Posterior cingulate gyrus (tissue), 11 donors: ENCODE results near the gene ALKBH4.
A peak's percentile ranks its signal among the peaks of the same experiment; 100 is the strongest.
"Not testable (repeated sequence)": the region's sequence is repeated elsewhere in the genome, so short reads cannot be mapped to it uniquely, and the experiment has no call there.

Source experiments
- DNase-seq, 10 donors: peaks; one replicate each; pipeline versions ENCODE4 v3.0.0 to v3.0.0-alpha.2; 2020 to 2021; ENCODE audit warnings: mixed read lengths in 3 of 10
- intact Hi-C: fragments of 100-400 bp; cut with DNase I; formaldehyde crosslinking; loops from one replicate; pipeline ENCODE4 v1.15.1; 2023

ALKBH4 gene

DNA sequence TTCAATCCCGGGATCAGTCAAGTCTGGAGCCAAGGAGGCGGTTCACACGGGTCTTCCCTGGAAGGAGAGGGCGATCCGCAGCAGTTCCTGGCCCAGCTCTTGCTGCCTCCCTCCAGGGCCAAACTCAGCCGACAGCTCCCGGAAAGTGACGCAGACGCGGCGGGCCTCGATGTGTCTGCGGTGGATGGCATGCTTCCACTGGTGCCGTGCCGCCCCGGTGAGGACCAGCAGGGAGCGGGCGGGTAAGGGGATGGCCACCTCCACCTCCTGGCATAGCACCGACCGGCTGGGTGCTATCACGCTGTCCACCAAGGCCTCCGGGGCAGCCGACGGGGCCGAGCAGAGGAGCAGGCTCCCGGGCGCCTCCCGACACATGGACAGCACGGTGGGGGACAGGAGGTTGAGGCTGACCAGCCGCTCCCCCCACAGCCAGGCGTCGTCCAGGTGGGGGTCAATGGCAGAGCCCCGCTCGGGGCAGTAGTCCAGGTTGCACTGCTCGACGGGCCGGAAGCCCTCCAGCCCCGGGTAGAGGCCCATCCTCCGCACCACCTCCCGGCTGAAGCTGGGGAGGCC lies 7.2 kb downstream of the ALKBH4 start:
- DNase-seq = no peak

GRCh38 chr7:102456327-102456726 lies 8.3 kb downstream of the ALKBH4 start:
- DNase-seq = no peak
- intact Hi-C loops = no loop called here

More for the DNA sequence above, 7.2 kb downstream of the ALKBH4 start:
- intact Hi-C loops = no loop called here

DNA sequence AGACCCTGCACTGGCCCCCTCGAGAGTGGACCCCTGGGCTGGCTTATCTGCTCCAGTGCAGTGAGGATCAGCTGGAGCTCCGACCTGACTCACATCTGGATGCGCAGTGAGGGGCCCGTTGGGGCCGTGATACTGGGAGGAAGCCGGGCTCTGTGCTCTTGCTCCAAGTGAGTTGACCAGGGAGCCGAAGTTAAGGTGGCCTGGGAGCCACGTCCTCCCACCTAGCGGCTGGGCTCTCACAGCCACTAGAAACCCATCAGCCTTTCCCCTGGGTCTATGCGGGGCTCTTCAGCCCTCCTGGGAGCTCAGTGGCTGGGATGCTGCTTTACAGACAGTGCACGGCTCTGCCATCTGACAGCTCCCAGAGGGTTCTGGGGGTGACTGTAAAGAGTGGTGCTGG lies 9.1 kb downstream of the ALKBH4 start:
- intact Hi-C loops = no loop called here
- DNase-seq = no peak

DNA sequence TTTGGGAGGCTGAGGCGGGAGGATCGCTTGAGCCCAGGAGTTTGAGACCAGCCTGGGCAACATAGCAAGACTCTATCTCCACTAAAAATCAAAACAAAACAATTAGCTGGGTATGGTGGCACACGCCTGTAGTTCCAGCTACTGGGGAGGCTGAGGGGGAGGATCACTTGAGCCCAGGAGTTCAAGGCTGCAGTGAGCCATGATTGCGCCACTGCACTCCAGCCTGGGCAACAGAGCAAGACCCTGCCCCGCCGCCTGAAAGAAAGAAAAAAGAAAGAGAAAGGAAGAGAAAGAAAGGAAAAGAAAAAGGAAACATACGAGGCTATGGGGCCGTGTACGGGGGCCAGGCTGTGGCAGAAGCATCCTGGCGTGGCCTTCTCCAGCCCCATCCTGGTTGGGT lies 9.7 kb downstream of the ALKBH4 start:
- DNase-seq, intact Hi-C loops: not testable (repeated sequence)

DNA sequence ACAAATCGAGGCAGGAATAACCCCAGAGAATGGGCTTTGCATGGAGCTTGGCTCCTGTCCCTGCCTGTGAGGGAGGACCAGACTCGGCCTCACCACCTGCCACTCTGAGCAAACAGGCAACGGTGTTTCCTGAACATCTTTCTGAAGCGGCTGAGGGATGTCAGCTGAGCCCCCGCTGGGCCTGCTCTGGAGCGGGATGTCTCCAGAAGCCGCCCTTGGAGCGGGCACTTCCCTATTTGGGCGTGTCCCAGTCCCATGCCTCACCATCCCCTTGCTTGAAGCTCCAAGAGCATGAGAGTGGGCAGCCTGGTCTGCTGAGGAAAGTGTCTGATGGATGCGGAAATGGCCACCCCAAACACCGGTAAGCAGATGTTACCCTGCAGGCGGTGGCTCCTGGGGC lies 10.2 kb downstream of the ALKBH4 start:
- intact Hi-C loops = no loop called here
- no peak for DNase-seq

DNA sequence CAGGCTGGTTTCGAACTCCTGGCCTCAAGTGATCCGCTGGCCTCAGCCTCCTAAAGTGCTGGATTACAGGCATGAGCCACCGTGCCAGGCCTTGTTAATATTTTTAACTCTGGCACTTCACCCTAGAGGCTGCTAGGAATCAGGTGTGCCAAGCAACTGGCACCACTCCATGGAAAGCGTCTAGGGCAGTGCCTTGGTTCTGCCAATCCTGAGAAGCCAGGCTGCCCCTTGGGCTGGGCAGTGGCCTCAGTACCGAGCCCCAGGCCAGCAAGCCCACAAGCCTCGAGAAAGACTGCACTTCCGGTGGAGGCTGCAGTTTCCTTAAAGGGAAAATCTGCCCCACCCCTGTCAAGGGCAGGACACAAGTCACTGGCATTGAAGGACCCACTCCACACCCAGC lies 11.3 kb downstream of the ALKBH4 start:
- no peak for DNase-seq
- intact Hi-C loops = no loop called here

DNA sequence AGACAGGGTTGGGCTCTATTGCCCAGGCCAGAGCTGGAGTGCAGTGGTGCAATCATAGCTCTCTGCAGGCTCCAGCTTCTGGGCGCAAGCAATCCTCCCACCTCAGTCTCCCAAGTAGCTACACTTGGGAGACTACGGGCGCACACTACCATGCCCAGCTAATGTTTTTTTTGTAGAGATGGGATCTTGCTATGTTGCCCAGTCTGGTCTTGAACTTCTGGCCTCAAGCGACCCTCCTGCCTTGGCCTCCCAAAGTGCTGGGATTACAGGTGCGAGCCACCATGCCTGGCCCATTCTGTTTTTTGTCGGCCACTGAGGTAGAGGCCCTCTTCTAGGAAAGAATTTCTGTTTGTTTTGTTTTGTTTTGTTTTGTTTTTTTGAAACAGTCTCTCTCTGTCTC lies 12.2 kb downstream of the ALKBH4 start:
- no peak for DNase-seq
- intact Hi-C loops = no loop called here

DNA sequence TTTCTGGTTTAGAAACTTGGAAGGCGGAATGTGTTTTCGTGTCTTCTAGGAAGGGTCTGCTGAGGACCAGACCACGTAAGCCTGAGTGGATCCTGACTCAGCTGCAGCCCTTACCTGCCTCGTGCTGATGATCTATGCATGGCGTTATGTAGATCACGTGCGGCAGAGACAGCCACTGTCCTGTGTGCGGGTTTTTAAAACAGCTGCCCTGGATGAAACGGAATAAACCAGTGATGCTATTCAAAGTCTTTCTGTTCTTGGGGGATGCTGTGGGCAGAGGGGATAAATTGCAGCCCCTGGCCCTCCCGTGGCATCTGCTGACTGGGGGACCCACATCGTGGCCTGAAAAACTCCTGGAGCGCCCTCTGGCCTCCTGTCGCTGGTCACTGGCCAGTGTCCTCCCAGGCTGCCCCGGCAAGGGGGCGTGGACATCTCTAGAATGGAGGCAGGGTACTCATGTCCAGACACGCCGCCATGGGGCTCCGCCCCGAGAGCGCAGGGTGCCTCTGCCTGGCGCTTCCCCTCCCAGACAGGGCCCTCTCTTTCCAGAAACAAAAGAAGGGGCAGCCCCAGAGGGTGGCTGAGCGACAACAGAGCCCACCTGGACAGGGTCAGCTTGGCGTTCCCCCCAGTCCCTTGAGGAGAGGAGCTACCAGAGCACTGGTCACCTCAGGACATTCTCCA lies 13.2 kb downstream of the ALKBH4 start:
- no peak for DNase-seq
- intact Hi-C loops = no loop called here

DNA sequence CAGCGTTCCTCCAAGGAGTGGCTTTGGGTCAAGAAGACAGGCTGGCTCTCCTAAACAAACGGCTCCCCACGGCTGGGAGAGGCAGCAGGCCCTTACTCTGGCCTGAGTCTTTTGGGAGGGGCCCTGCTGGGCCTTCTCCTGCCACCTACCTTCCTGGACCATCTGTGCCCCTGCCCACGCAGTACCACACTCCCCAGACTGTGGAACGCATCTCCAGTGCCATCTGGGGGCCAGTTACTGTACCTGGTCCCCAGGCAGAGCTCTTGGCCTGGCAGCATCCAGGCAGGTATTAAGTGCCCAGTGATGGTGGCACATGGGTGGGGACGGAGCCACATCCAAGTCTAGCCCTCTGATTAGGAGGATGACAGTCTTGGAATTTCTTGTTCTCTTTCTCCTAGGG lies 14.4 kb downstream of the ALKBH4 start:
- DNase-seq = peak in 7 of 10 donors; percentile 51 to 93 (median 63)
- intact Hi-C loops = no loop called here

DNA sequence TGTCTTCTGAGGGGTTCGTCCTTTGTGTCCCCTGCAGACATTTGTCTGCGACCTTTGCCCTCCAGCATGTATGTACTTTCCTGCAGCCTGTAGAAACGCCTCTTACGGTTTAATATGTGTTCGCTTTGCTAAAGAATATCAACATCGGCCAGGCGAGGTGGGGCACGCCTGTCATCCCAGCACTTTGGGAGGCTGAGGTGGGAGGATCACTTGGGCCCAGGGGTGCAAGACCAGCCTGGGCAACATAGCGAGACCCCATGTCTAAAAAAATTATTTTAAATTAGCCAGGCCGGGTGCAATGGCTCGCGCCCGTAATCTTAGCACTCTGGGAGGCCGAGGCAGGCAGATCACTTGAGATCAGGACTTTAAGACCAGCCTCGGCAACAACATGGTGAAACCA lies 15.5 kb downstream of the ALKBH4 start:
- intact Hi-C loops = no loop called here
- DNase-seq = no peak

- intact Hi-C loops = no loop called here
- DNase-seq = no peak
These were observed 17.4 kb downstream of the ALKBH4 start for GRCh38 chr7:102447311-102447710.

DNA sequence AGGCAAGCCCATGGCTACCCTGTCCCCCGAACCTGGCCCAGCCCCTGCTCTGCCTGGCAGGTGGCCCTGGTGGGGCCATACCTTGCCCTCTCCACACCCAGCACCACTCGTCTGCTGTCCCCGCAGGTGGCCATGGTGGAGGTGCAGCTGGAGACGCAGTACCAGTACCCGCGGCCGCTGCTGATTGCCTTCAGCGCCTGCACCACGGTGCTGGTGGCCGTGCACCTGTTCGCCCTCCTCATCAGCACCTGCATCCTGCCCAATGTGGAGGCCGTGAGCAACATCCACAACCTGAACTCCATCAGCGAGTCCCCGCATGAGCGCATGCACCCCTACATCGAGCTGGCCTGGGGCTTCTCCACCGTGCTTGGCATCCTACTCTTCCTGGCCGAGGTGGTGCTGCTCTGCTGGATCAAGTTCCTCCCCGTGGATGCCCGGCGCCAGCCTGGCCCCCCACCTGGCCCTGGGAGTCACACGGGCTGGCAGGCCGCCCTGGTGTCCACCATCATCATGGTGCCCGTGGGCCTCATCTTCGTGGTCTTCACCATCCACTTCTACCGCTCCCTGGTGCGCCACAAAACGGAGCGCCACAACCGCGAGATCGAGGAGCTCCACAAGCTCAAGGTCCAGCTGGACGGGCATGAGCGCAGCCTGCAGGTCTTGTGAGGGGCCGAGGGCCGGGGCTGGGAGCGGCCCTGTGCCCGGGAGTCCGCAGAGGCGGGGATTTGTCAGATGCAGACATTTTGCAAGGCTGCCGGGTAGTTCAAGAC lies 18.1 kb downstream of the ALKBH4 start:
- intact Hi-C loops = no loop called here
- no peak for DNase-seq

DNA sequence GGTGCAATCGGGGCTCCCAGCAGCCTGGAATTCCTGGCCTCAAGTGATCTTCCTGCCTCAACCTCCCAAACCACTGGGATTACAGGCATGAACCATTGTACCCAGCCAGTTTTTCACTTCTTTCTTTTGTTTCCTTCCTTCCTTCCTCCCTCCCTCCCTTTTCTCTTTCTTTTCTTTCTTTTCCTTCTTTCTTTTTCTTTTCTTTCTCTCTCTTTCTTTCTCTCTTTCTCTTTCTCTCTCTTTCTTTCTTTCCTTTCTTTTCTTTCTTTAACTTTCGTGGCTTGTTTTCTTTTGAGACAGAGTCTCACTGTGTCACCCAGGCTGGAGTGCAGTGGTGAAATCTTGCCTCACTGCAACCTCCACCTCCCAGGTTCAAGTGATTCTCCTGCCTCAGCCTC lies 19.0 kb downstream of the ALKBH4 start:
- DNase-seq = no peak
- intact Hi-C loops = no loop called here

- DNase-seq = no peak
- intact Hi-C loops = no loop called here
These were observed 19.5 kb downstream of the ALKBH4 start for GRCh38 chr7:102444961-102445673.

- intact Hi-C loops = no loop called here
- no peak for DNase-seq
These were observed 24.5 kb downstream of the ALKBH4 start for GRCh38 chr7:102439963-102440795.

DNA sequence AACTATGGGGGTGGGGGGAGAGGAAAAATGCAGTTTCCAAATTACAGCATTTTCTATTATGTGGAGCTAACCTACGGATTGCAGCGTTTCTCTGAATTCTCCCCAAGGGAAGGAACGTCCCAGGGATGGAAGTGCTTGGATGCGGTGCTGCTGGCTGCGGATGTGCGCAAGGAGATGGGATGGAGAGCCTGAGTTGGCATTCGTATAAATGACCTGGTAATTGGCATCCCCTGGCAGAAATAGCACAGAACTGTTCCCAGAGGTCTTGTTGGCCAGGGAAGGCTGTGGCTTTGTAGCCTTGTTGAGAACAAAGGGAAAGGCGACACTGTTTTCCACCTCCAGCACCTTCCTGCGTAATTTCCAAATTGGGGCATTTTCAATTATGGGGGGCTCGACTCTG lies 28.5 kb downstream of the ALKBH4 start:
- intact Hi-C loops = no loop called here

GRCh38 chr7:102434039-102434486 lies 30.6 kb downstream of the ALKBH4 start:
- DNase-seq = no peak
- intact Hi-C loops = no loop called here

More for the DNA sequence above, 28.5 kb downstream of the ALKBH4 start:
- no peak for DNase-seq

DNA sequence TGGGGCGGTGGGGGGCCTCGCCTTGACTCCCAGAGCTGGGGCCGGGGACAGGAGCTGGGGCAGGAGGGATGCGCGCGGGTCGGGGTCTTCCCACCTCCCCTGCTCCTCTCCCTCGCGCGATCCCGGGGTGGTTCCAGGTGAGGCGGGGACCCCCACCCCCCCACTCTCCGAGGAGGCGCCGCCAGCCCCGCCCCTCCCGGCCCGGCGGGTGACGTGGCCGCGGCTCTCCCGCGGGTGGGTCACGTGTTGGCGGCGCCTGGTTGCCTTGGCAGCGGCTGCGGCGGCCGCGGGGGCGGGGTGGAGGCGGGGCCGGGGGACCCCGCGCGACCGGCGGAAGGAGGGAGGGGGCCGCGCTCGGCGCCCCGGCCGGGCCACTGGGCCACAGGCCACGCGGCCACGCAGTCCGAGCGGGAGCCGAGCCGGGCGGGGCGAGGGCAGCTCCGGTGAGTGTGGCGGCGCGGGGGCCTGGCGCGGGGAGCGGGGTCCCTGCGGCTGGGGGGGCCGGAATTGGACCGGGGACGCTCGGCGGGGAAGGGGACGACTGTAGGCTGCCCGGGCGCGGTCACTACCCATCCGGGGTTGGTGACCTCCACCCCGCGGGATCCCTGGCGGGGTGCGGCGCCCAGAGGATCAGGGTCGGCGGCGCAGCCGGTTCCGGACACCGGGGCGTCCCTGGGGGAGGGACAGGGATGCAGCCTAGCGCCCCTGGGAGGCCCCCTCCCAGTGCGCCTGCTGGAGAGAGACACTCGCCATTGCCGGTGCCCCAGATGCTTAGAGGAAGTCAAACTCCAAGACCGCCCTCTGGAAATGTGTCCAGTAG lies 31.2 kb downstream of the ALKBH4 start, which contains the start of gene ORAI2:
Gene ORAI2, plus strand, starts transcription at position 357 of the 820 bp plus-strand sequence. CDS start 5,382 bp downstream, outside the sequence.
- DNase-seq = peak; percentile 65 to 97 (median 84)
- intact Hi-C loops = no loop called here
